ENCODE data around the gene FAM217B. TPM values are rescaled to one million over a fixed set of nuclear protein-coding genes. Genes with fewer than 3 reads are reported as not detected.
"Not testable (repeated sequence)": the region's sequence is repeated elsewhere in the genome, so short reads cannot be mapped to it uniquely, and the experiment has no call there.

The FAM217B gene
- total RNA-seq, 1 experiment from 2014 or later = 14.0 TPM

DNA sequence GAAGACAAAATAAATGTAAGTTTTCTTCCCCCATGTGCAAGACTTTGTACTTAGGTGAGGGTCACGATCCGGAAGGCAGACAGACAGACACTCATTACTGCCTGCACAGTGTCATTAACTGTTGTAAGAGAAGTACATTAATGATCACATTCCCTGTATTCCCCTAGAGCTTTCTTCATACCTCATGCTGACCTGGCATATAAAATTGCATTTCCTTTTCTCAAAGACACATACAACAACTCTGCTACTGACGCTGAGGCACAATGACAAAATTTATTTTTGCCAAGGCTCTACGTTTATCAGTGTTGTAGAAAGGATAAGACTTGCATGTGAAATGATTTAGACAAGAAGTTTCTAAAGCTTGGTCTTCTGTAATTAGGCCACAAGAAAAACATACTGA is 3.8 kb upstream of the FAM217B start:
- no peak for DNase-seq (ENCODE audit: low spot score)
- in situ Hi-C loops (cut with HindIII; ENCODE audit: low sequenced_read_pairs) = no loop called here

DNA sequence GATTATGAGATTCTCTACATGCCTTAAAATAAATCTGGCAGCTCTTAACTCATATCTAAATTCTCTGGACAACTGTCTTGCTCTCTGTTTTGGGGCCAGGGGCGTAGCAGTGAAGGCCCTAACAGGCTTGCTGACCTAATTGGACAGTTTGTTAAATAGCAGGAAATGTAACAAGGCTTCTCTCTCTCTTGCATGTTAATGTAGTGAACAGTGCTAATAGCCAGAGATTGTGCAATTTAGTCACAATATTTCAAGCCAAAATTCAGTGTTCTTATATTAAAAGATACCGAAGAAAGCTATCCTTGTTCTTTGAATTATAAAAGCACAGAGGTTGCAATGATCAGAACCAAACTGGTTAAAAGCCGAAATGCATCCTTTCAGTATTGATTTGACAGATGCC is 3.0 kb upstream of the FAM217B start:
- DNase-seq (ENCODE audit: low spot score) = no peak
- in situ Hi-C loops (cut with HindIII; ENCODE audit: low sequenced_read_pairs) = no loop called here

DNA sequence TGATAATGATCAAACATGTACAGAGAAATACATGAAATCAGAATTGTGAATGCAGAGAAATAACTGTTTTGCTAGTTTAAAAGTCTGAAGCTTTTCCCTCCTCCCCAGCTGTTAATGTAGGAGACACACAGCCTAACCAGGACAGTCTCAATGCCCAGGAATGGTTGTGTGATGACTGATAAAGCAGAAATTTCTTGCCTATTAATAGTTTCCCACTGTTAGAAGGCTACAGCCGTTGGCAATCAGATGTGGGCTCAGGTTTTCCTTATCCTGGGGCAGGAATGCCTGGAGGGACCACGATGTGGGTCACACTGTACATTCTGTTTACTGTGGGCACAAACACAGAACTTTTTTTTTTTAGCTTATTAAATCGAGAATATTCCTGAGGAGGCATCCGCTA is 2.0 kb upstream of the FAM217B start:
- no peak for DNase-seq (ENCODE audit: low spot score)
- in situ Hi-C loops (cut with HindIII; ENCODE audit: low sequenced_read_pairs) = no loop called here

DNA sequence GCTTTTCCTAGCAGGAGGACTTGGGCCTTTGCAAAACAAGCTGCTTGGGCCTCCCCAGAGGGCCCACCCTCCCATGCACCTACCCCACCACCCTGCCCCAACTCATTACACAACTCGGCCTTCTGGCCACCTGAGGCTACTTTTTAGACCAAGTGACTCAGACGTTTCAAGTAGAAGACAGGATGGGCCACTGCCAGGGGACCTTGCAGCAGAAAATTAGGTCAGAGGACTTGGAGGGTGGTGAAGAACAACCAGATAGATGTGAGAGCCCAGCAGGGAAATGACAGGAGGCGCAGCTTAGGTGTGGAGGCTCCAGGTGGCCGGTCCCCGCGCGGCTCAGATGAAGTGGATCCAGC is 1.5 kb upstream of the FAM217B start:
- peak; percentile 52 for DNase-seq (ENCODE audit: low spot score)
- in situ Hi-C loops (cut with HindIII; ENCODE audit: low sequenced_read_pairs) = no loop called here

DNA sequence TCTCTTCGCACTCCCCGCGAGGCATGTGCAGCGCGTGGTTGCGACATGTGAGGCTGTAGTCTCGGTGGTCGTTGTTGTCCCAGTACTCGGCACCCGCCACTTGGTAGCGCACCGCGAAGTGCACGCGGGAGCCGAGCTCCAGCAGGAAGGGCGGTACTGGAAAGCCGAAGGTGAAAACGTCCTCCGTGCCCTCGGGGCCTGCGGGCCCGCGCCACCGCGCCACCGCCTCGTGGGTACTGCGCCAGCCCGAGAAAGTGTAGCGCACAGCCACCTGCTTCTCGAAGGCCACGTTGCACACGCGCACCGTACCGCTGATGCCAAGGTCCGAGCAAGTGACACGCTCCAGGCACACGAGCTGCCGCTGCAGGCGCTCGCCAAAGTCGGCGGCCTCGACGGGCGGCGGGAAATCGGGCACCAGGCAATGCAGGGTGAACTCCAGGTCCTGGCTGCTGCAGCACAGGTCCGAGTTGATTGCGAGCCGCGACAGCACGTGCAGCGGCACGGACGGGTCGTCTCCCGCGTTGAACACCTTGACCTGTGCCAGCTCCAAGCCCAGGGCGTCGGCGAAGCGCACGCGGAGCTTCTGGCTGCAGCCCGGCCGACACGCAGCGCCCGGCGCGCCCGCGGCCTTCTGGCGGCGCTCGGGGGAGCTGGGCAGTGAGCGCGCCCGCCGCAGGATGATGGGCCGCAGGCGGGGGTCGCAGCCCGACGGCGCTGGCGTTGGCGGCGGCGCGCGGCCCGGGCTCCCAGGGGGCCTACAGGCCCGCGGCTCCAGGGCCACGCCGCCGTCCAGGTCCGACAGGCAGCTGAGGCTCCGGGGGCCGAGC is 924 bp upstream of the FAM217B start:
- in situ Hi-C loops (cut with HindIII; ENCODE audit: low sequenced_read_pairs) = no loop called here
- no peak for DNase-seq (ENCODE audit: low spot score)

DNA sequence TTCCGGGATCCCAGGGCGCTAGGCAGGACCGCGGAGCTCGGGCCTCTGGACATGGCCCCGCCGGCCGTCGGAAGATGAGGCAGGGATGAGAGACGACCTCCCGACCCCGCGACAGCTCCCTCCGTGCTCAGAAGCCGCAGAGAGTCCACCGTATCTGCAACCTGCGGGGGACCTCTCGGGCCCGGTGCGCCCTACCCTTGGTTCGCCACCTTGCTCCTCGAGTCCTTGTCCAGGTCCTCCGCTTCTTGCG is 385 bp upstream of the FAM217B start:
- in situ Hi-C loops (cut with HindIII; ENCODE audit: low sequenced_read_pairs) = no loop called here
- DNase-seq (ENCODE audit: low spot score) = no peak

DNA sequence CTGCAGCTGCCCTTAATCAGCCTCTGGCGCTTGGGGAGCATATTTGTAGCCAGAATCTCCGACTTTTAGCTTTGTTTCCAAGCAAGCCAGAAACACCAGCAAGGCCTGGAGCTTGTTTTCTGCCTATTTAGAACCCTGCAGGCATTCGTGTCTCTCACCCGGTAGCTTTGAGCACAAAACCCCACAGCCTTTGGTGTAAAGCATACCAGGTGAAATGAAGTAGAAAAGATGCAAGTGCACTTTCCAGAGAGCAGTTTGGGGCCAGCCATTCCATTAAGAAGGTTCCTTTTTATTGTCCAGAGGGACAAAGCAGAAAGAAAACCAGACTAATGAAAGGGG is 736 bp downstream of the FAM217B start:
- DNase-seq (ENCODE audit: low spot score) = no peak
- in situ Hi-C loops (cut with HindIII; ENCODE audit: low sequenced_read_pairs) = no loop called here

DNA sequence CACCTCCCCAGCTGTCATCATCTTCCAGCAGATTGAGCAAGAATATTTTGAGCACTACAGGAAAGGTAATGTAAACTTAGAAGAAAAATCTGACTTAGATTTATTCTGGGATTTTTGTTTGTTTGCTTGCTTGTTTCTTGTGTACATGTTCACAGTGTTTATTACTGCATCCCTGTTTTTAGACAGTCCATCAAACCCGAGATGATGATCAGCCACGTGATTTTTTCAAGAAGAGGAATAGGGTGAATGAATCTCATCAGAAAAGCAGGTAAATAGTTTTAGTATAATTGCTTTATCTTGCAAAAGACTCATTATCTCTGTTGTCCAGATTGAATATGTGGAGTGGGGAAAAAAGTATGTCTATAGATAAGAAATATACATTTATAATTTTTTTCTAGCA is 2.1 kb downstream of the FAM217B start:
- in situ Hi-C loops (cut with HindIII; ENCODE audit: low sequenced_read_pairs) = no loop called here
- DNase-seq (ENCODE audit: low spot score) = no peak

DNA sequence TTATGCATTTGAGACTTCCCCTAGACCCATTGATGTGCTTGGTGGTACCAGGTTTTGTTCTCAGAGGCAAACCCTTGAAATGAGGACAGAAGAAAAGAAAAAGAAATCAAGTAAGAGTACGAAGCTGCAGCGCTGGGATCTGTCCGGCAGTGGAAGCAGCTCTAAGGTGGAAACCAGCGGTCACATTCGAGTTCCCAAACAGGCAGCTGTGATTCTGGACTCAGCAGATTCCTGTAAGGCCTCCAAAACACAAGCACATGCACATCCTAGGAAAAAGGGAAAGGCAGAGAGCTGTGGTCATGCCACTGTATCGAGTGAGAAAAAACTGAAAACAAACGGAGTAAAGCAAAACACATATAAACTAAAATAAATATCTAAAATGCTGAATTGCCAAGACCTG is 4.5 kb downstream of the FAM217B start:
- no peak for DNase-seq (ENCODE audit: low spot score)
- in situ Hi-C loops (cut with HindIII; ENCODE audit: low sequenced_read_pairs) = no loop called here

DNA sequence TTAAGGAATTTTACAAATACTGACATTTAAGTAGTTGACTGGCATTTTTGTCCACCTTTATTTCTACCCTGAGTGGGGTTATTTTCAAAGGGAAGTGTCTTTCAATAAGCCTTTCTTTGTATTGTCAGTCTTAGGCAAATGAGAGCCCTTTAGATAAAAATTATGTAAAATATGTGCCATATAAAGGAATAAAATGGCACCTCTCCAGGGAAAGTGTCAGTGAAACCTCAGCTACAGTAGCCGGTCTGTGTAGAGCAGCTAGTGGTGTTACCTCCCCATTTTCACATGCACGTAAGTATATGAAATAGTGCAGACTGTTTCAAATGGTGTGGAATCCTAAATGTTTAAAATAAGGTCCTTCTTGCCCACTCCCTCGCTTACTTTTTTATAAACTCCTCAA is 5.0 kb downstream of the FAM217B start:
- DNase-seq (ENCODE audit: low spot score) = no peak
- in situ Hi-C loops (cut with HindIII; ENCODE audit: low sequenced_read_pairs) = no loop called here

DNA sequence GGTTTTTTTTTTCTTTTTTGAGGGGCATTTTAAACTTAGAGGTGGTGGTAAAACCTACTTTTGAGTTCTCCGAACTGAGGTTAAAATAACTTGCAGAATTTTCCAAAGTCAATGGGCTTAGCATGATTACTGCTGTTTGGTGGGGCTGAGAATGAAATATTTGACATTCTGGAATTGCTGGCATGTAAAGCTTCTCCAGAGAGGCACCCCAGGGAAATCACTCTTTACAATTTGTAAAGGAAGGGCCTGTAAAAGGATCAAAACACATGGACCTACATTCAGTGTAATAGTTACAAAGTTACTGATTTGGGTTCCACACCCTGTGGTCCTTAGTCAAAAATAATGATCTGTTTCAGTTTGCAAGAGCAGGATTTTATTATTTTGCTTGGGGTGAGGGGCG is 5.5 kb downstream of the FAM217B start:
- no peak for DNase-seq (ENCODE audit: low spot score)
- in situ Hi-C loops (cut with HindIII; ENCODE audit: low sequenced_read_pairs) = no loop called here

DNA sequence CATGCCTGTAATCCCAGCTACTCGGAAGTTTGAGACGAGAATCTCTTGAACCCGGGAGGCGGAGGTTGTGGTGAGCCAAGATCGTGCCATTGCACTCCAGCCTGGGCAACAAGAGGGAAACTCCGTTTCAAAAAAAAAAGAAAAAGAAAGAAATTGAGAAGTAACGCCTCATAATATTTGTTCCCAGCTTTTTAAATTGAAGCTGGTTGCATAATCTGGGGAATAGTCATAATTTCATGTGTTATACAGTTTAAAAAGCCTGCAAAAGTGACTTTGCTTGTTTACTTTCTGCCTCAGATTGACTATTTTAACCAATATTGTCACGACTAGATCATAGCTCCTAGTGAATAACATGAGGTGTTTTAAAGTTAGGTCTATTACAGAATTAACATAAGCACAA is 7.2 kb downstream of the FAM217B start:
- no peak for DNase-seq (ENCODE audit: low spot score)
- in situ Hi-C loops (cut with HindIII; ENCODE audit: low sequenced_read_pairs) = no loop called here

DNA sequence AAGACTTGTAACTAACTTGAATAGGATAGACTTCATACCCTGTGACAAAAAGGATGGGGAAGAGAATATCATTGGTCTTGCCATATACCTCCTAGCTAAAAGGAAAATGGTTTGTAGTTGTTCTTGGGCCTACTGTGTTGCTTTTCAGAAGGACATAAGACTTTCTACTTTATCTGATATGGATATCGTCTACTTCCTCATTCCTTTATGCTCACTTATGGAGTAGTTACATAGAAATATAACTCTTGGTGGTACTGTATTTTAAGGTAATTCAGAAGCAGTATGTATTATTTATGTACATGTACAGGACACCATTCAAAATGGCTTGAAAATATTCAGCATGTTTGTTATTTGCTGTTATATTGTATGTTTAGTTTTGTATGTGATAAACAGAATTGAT is 8.0 kb downstream of the FAM217B start:
- in situ Hi-C loops (cut with HindIII; ENCODE audit: low sequenced_read_pairs) = no loop called here
- no peak for DNase-seq (ENCODE audit: low spot score)

DNA sequence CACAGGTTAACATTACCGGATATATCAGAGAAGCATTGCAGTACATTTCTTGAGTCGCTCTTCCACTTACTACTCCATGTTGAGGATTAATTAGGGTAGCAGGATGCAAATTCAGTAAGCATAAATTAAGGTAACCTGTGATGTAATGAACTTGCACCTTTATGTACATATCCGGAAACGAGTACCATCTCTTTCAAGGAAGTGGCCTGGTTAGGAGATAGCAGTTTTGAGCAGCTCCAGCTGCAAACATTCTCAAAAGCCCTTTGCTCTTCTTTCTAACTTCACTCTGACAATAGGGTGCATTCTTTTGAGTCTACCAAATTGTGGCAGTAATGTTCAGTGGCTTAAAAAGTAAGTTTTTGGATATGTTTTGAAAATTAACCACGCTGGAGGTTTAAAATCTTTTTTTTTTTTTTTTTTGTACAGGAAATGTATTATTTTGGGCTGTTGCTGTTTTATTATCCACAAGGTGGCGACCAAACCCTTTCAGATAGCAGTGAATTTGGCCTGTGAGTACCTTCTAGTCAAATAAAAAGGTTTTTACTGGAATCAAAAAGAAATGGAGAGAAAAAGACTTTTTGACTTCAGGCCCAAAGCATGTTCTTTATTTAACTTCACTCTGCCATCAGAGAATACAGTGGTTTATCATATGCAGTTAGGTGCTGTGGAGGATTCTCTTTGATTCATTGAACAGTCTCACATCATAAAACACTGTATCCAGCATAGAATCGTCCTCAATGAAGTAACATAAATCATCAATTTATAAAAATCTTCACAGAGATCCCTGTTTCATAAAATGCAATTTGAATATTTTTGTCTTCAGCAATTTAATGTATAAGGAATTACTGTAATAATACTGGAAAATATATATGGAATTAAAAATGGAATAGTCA is 8.9 kb downstream of the FAM217B start:
- DNase-seq (ENCODE audit: low spot score) = peak; percentile 66
- in situ Hi-C loops (cut with HindIII; ENCODE audit: low sequenced_read_pairs) = no loop called here

DNA sequence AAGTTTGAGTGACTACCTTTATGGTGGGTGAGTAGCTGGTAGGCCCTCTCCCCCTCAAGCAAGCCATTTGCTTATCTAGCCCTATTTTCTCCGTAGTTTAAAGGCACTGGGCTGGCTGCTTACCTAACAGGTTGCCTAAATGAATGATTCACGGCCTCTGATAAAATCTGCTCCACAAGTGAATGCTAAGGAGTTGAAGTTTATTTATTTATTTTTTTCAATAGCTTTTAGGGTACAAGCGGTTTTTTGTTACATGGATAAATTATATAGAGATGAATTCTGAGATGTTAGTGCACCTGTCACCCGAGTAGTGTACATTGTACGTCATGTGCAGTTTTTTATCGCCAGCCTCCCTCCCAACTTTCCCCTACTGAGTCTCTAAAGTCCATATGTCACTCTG is 9.7 kb downstream of the FAM217B start:
- in situ Hi-C loops (cut with HindIII; ENCODE audit: low sequenced_read_pairs) = no loop called here
- DNase-seq (ENCODE audit: low spot score) = no peak

DNA sequence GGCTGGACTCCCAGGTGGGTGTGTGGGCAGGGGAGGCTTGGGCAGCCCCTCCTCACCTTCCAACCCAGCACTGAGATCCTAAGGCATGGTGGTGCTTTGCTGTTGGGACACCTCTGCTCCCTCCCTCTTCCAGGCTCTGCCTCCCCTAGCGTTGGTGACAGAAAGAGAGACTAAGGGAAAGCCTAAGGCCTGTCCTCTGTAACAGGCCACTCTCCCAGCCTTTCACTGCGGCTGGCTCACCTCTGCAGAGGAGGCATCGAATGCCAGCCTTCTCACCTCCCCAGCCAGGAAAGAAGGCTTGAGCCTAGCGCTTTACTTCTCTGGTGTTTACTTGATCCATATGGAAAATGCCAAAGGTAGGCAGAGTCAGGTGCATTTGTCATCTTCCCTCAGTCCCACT is 14.5 kb downstream of the FAM217B start:
- no peak for DNase-seq (ENCODE audit: low spot score)
- in situ Hi-C loops (cut with HindIII; ENCODE audit: low sequenced_read_pairs) = no loop called here

DNA sequence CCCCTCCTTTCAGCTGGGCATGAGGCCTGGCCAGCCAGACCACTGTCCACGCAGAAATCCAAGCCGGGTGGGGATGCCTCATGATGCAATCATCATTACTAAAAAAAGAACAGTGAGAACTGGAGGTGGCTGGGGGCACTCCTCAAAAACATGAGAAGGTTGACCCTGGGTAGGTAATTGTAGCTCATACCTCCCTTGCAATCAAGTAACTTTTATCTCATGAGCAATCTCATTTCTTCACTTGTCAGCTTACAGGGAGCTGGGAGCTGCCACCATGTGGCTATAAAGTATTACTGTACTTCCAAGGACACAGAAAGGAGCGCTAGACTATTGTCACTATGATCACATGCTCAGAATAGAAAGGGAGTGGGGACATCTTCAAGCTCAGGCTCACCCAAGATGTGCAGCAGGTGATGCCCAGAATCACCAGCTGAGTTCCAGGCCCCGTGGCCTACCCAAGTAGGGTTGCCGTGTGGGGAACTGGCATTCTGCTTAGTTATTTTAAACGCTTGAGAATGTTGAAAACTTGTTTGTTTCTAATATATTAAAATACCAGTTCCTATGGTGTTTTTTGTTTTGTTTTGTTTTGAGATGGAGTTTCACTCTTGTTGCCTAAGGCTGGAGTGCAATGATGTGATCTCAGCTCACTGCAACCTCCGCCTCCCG is 15.1 kb downstream of the FAM217B start:
- in situ Hi-C loops (cut with HindIII; ENCODE audit: low sequenced_read_pairs) = no loop called here
- DNase-seq (ENCODE audit: low spot score) = no peak

DNA sequence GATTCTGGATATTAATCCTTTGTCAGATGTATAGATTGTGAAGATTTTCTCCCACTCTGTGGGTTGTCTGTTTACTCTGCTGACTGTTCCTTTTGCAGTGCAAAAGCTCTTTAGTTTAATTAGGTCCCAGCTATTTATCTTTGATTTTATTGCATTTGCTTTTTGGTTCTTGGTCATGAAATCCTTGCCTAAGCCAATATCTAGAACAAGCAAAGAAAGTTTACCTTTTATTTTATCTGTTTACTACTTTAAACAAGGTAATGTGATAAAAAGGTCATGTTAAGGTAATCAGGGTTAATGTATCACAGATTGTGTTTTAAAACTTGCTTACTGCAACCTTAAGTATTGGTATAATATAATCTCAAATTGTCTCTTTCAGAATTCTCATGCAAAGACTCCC is 17.4 kb downstream of the FAM217B start:
- in situ Hi-C loops (cut with HindIII; ENCODE audit: low sequenced_read_pairs); DNase-seq (ENCODE audit: low spot score): not testable (repeated sequence)

DNA sequence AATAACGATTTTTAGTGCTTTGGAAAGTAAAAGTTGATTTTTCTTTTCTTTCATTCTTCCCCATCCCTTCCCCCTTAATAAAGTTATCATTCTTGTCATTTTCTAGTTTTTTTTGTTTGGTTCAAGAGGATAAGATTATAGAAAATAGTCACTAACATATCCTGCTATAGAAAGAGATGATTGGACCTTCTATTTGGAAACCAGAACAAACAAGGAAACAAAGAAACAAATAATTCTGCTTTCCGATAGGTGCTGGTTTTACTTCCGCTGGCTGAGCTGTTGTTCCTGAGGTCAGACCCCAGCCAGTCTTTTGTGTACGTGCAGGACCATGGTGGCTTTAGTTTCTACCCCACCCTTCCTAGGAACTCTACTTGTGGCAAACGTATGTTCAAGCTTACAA is 17.9 kb downstream of the FAM217B start, which contains the start of gene CDH26:
TSS of gene CDH26 (plus strand) at position 301 of the 400 bp plus-strand sequence. CDS start 304 bp downstream, outside the sequence.
- DNase-seq (ENCODE audit: low spot score) = no peak
- in situ Hi-C loops (cut with HindIII; ENCODE audit: low sequenced_read_pairs) = no loop called here

DNA sequence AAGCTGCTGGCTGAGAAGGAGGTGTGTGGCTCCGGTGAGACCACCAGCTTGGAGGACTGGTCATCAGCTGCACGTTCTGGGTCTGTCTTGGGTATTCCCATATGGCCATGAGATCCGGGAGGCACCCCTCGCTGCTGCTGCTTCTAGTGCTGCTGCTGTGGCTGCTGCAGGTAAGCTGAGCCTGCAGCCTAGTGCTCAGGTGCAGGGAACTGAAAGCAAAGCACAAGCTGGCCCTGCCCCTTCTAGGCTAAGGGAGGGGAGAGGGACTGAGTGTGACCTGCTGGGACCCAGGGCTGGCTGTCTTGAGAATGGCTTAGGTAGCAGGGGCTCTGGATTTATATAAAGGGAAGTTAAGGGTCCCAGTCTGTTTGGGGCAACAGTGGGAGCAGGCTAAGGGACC is 18.4 kb downstream of the FAM217B start:
- in situ Hi-C loops (cut with HindIII; ENCODE audit: low sequenced_read_pairs) = no loop called here
- DNase-seq (ENCODE audit: low spot score) = no peak

All from G401 (cell line).